Measurements from ENCODE around the gene SEMA4F. TPM values are rescaled to one million over a fixed set of nuclear protein-coding genes. Genes with fewer than 3 reads are reported as not detected.

Gene SEMA4F
- total and polyA plus RNA-seq, 2 donors from 2014 or later: 5.2 to 10.8 TPM

DNA sequence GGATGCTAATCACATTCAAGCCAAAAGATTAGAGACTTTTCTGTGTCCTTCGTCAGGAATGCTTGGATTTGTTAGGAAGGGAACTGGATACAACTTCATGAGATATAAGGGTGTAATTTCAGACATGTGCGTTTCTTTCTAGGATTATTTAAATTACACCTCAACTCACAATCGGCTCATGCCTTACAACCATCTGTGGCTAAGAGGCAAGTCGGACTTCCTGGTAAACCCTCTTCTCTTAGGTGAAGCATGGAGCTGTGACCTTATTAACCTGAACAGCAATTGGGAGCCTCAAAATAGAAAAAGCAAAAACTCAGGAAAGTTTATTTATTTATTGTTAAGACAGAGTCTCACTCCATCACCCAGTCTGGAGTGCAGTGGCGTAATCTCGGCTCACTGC lies 61.8 kb downstream of the SEMA4F start:
- intact Hi-C loops (cut with DNase I): loop anchor here (5.0 kb wide), 1 partner anchor 161 kb away; no protein-coding TSS in a partner anchor
- no peak overlapping the region for H3K9ac ChIP-seq (ENCODE audit: low read length in 3 of 3)

DNA sequence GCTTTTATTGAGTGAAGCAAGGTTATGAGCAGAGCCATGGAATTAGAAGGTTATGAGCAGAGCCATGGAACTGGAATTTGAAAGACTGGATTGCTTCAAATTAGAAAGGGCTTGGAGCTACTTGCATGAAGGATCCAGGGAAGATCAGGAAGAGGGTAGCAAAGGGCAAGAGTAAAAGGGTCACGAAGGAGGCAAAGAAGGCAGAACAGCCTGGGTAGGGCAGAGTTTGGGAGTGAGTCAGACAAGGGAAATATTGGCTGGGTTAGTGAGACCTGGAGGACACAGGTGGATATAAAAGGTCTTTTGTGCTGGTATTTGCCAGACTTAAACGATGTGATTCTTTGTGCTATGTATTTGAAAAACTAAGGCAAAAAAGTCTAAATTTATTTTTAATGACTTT lies 65.0 kb downstream of the SEMA4F start:
- no peak for TF ChIP-seq CTCF (IDR thresholded peaks at IDR 0.05; ENCODE audit: borderline replicate concordance, extremely low read depth, insufficient read depth)
- Histone ChIP-seq H3K4me1 (ENCODE audit: control insufficient read depth in 2 of 3, insufficient read depth in 2 of 3, low read depth in 1 of 3, low read length in 3 of 3) (peaks cover 0 to 2% (median 0%) of the 10 kb centered on the region in 3 donors), H3K9ac (ENCODE audit: low read length in 3 of 3) (no peak overlapping the region), H3K4me3 (ENCODE audit: low read length in 3 of 3) (no peak overlapping the region), H3K9me3 (ENCODE audit: control insufficient read depth in 2 of 3, insufficient read depth in 1 of 3, low read length in 3 of 3) (no peaks in the 10 kb centered on the region), H3K27me3 (ENCODE audit: control insufficient read depth, insufficient read depth, low read length) (peaks cover 2% of the 10 kb centered on the region), H3K36me3 (ENCODE audit: control insufficient read depth in 2 of 3, insufficient read depth in 3 of 3, low read length in 3 of 3) (no peaks in the 10 kb centered on the region), H3K27ac (ENCODE audit: low read depth in 2 of 2, low read length in 2 of 2) (no peak overlapping the region)
- DNase-seq (no peak), FAIRE-seq (no peak)
- intact Hi-C loops (cut with DNase I): loop anchor here (5.0 kb wide), 1 partner anchor 158 kb away; no protein-coding TSS in a partner anchor

More for the DNA sequence above, 61.8 kb downstream of the SEMA4F start:
- H3K4me3 ChIP-seq (ENCODE audit: low read length in 3 of 3): peak overlapping the region in 2 of 3 donors; percentile 39 to 63
- TF ChIP-seq CTCF (IDR thresholded peaks at IDR 0.05; ENCODE audit: borderline replicate concordance, extremely low read depth, insufficient read depth): no peak
- no peaks in the 10 kb centered on the region for H3K36me3 ChIP-seq (ENCODE audit: control insufficient read depth in 2 of 3, insufficient read depth in 3 of 3, low read length in 3 of 3)
- H3K4me1 ChIP-seq (ENCODE audit: control insufficient read depth in 2 of 3, insufficient read depth in 2 of 3, low read depth in 1 of 3, low read length in 3 of 3): peaks cover 0 to 2% (median 0%) of the 10 kb centered on the region in 3 donors
- no peak for FAIRE-seq
- DNase-seq: no peak
- H3K27ac ChIP-seq (ENCODE audit: low read depth in 2 of 2, low read length in 2 of 2): no peak overlapping the region
- no peaks in the 10 kb centered on the region for H3K9me3 ChIP-seq (ENCODE audit: control insufficient read depth in 2 of 3, insufficient read depth in 1 of 3, low read length in 3 of 3)
- H3K27me3 ChIP-seq (ENCODE audit: control insufficient read depth, insufficient read depth, low read length): peaks cover 2% of the 10 kb centered on the region

GRCh38 chr2:74721316-74721715 lies 67.3 kb downstream of the SEMA4F start:
- no peak for FAIRE-seq
- no peak overlapping the region for H3K9ac ChIP-seq (ENCODE audit: low read length in 3 of 3)
- no peaks in the 10 kb centered on the region for H3K36me3 ChIP-seq (ENCODE audit: control insufficient read depth in 2 of 3, insufficient read depth in 3 of 3, low read length in 3 of 3)
- TF ChIP-seq CTCF (IDR thresholded peaks at IDR 0.05; ENCODE audit: borderline replicate concordance, extremely low read depth, insufficient read depth): no peak
- H3K4me1 ChIP-seq (ENCODE audit: control insufficient read depth in 2 of 3, insufficient read depth in 2 of 3, low read depth in 1 of 3, low read length in 3 of 3): no peaks in the 10 kb centered on the region
- intact Hi-C loops (cut with DNase I): no loop called here
- H3K9me3 ChIP-seq (ENCODE audit: control insufficient read depth in 2 of 3, insufficient read depth in 1 of 3, low read length in 3 of 3): no peaks in the 10 kb centered on the region
- no peak for DNase-seq
- no peaks in the 10 kb centered on the region for H3K27me3 ChIP-seq (ENCODE audit: control insufficient read depth, insufficient read depth, low read length)
- H3K4me3 ChIP-seq (ENCODE audit: low read length in 3 of 3): no peak overlapping the region
- H3K27ac ChIP-seq (ENCODE audit: low read depth in 2 of 2, low read length in 2 of 2): no peak overlapping the region

DNA sequence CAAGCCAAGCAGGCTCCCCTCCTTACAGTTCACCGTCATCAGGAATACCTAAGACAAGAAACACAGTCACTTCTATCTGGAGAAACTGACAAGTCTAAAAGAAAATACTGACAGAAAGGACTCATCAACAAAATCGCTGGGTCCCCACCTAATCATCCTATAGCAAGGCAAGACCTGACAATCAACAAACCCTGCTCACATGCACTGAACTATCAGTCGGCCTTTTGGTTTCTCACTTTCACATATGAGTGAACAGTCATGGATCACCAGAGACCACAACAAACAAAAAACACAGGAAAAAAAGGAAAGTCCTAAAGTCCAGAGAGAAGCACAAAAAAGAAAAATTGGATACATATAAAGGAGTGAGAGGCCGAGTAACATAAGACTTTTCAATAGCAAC lies 70.4 kb downstream of the SEMA4F start:
- H3K4me3 ChIP-seq (ENCODE audit: low read length in 3 of 3): no peak overlapping the region
- TF ChIP-seq CTCF (IDR thresholded peaks at IDR 0.05; ENCODE audit: borderline replicate concordance, extremely low read depth, insufficient read depth): no peak

More for the DNA sequence above, 70.4 kb downstream of the SEMA4F start:
- H3K36me3 ChIP-seq (ENCODE audit: control insufficient read depth in 2 of 3, insufficient read depth in 3 of 3, low read length in 3 of 3): no peaks in the 10 kb centered on the region
- H3K4me1 ChIP-seq (ENCODE audit: control insufficient read depth in 2 of 3, insufficient read depth in 2 of 3, low read depth in 1 of 3, low read length in 3 of 3): no peaks in the 10 kb centered on the region
- no peaks in the 10 kb centered on the region for H3K9me3 ChIP-seq (ENCODE audit: control insufficient read depth in 2 of 3, insufficient read depth in 1 of 3, low read length in 3 of 3)
- no peak overlapping the region for H3K9ac ChIP-seq (ENCODE audit: low read length in 3 of 3)
- H3K27ac ChIP-seq (ENCODE audit: low read depth in 2 of 2, low read length in 2 of 2): no peak overlapping the region
- DNase-seq: no peak
- no peak for FAIRE-seq
- intact Hi-C loops (cut with DNase I): no loop called here
- no peaks in the 10 kb centered on the region for H3K27me3 ChIP-seq (ENCODE audit: control insufficient read depth, insufficient read depth, low read length)

Data from kidney (tissue), 14 donors.